Kidney (tissue), 22 donors: ENCODE results near the gene DST. TPM values are rescaled to one million over a fixed set of nuclear protein-coding genes. Genes with fewer than 3 reads are reported as not detected.

Source experiments
- DNase-seq, 5 donors: peaks; one replicate each; pipeline ENCODE4 v3.0.0-alpha.2; 2013 to 2020
- FAIRE-seq: peaks from 2 replicates; lab custom pipeline; 2012; peaks lifted over from hg19 to GRCh38; lab: Jason Lieb, UNC
- H3K27ac ChIP-seq, 2 donors: one replicate each; pipeline ENCODE4 v1.7.0; 2013; ENCODE audit warnings: low read depth in 2 of 2, low read length in 2 of 2, inconsistent platforms in 1 of 2
- H3K27me3 ChIP-seq: one replicate; pipeline ENCODE4 v1.7.1; 2013; ENCODE audit warnings: low read length, inconsistent platforms; ENCODE audit not compliant: control insufficient read depth, insufficient read depth
- H3K36me3 ChIP-seq, 3 donors: one replicate each; pipeline versions ENCODE4 v1.7.0 to v1.7.1; 2013; ENCODE audit warnings: low read length in 3 of 3, control low read depth in 1 of 3, inconsistent platforms in 1 of 3; ENCODE audit not compliant: insufficient read depth in 3 of 3, control insufficient read depth in 2 of 3
- H3K4me1 ChIP-seq, 3 donors: one replicate each; pipeline versions ENCODE4 v1.7.0 to v1.7.1; 2013; ENCODE audit warnings: low read length in 3 of 3, inconsistent platforms in 1 of 3, low read depth in 1 of 3; ENCODE audit not compliant: control insufficient read depth in 2 of 3, insufficient read depth in 2 of 3
- H3K4me3 ChIP-seq, 3 donors: one replicate each; pipeline versions ENCODE4 v1.7.0 to v1.8.1; 2013; ENCODE audit warnings: low read length in 3 of 3, control low read depth in 1 of 3, inconsistent platforms in 1 of 3
- H3K9ac ChIP-seq, 3 donors: one replicate each; pipeline versions ENCODE4 v1.7.0 to v1.7.1; 2013; ENCODE audit warnings: low read length in 3 of 3, control low read depth in 1 of 3, inconsistent platforms in 1 of 3
- H3K9me3 ChIP-seq, 3 donors: one replicate each; pipeline versions ENCODE4 v1.7.0 to v1.7.1; 2013; ENCODE audit warnings: low read length in 3 of 3, control low read depth in 1 of 3, inconsistent platforms in 1 of 3; ENCODE audit not compliant: control insufficient read depth in 2 of 3, insufficient read depth in 1 of 3
- CTCF ChIP-seq: IDR thresholded peaks from 3 replicates; pipeline ENCODE4 v1.5.1; 2012; ENCODE audit warnings: mild to moderate bottlenecking, moderate library complexity, borderline replicate concordance; ENCODE audit not compliant: insufficient read depth; ENCODE audit errors: extremely low read depth
- intact Hi-C: fragments of 100-400 bp; cut with DNase I; formaldehyde crosslinking; loops from one replicate; pipeline ENCODE4 v1.11.1; 2022
- long read RNA-seq, 10 donors: library from polyadenylated mRNA in 1 of 10; unstranded in 1 of 10; transcript quantifications; one replicate each; pipeline ENCODE4 v2.0.0 and lab custom pipeline, GENCODE V29; 2021 to 2026
- polyA plus RNA-seq: library from polyadenylated mRNA; stranded (reverse); fragments of 350-450 nt; fragmentation: Illumina TruSeq; extraction: RNeasy Lipid Tissue Mini Kit (QIAGEN cat#74804); gene quantifications from one replicate; pipeline ENCODE4 v1.2.3, GENCODE V29; 2014; ENCODE audit warnings: low read depth, low replicate concordance; ENCODE audit not compliant: insufficient read depth
- total RNA-seq: library from RNA; stranded (reverse); fragmentation: NEBNext Ultra II Directional; extraction: Animal tissue kit (Norgen Biotek cat#: 25700); gene quantifications from one replicate; pipeline ENCODE4 v1.2.1, GENCODE V29; 2021
- donor health status: control.
- donor health status: control.
- donor health status: control.
- donor health status: control.
- donor health status: control.
- donor health status: DM: yes; HTN: yes; CAD: no.
- donor health status: Normal renal cell carcinoma (clear cell type).

DST gene
- total RNA-seq (259 TPM), polyA plus RNA-seq (68.2 TPM)
- long read RNA-seq, donor 1, partial matches to known transcripts, result 0 of 6 reads
- long read RNA-seq, donor 1, other reads (novel, unspliced or antisense), result 0 of 6 reads
- long read RNA-seq, donor 2, full-length matches to known transcripts, result 9 of 9 reads
- long read RNA-seq, donor 2, partial matches to known transcripts, result 0 of 9 reads
- long read RNA-seq, donor 2, other reads (novel, unspliced or antisense), result 0 of 9 reads
- long read RNA-seq, donor 3, partial matches to known transcripts, result 0 of 7 reads
- long read RNA-seq, donor 3, other reads (novel, unspliced or antisense), result 0 of 7 reads
- long read RNA-seq, donor 4, partial matches to known transcripts, result 6 of 8 reads
- long read RNA-seq, donor 4, other reads (novel, unspliced or antisense), result 0 of 8 reads
- long read RNA-seq, donor 5, result 0 reads
- long read RNA-seq, donor 6, partial matches to known transcripts, result 0 of 5 reads
- long read RNA-seq, donor 6, other reads (novel, unspliced or antisense), result 0 of 5 reads
- long read RNA-seq, donor 7, partial matches to known transcripts, result 25 of 31 reads
- long read RNA-seq, donor 7, other reads (novel, unspliced or antisense), result 5 of 31 reads
- long read RNA-seq, donor 8, full-length matches to known transcripts, result 10 of 10 reads
- long read RNA-seq, donor 8, partial matches to known transcripts, result 0 of 10 reads
- long read RNA-seq, donor 8, other reads (novel, unspliced or antisense), result 0 of 10 reads
- long read RNA-seq, donor 9, partial matches to known transcripts, result 0 of 7 reads
- long read RNA-seq, donor 9, other reads (novel, unspliced or antisense), result 0 of 7 reads
- long read RNA-seq, donor 10, partial matches to known transcripts, result 0 of 10 reads
- long read RNA-seq, donor 10, other reads (novel, unspliced or antisense), result 0 of 10 reads

GRCh38 chr6:56642366-56643261, at the start of gene DST:
DST (minus strand) TSS chr6:56642889.
- no peak within 1 kb of the TSS for H3K27ac ChIP-seq
- no peaks in the 10 kb centered on the region for H3K9me3 ChIP-seq
- no peaks in the 10 kb centered on the region for H3K4me1 ChIP-seq
- H3K9ac ChIP-seq, result no peak within 1 kb of the TSS
- FAIRE-seq (no peak), DNase-seq (no peak)
- peaks cover 0 to 9% (median 3%) of the 10 kb centered on the region in 3 donors for H3K36me3 ChIP-seq
- no peak for TF ChIP-seq CTCF
- H3K27me3 ChIP-seq, result no peaks in the 10 kb centered on the region
- intact Hi-C loops, result no loop called here
- no peak within 1 kb of the TSS for H3K4me3 ChIP-seq

- peak overlapping the region in 2 of 3 donors; percentile 53 to 60 for H3K4me3 ChIP-seq
- no peak for TF ChIP-seq CTCF
- peak overlapping the region in 1 of 3 donors; percentile 25 for H3K9ac ChIP-seq
- peaks cover 0 to 3% (median 0%) of the 10 kb centered on the region in 3 donors for H3K4me1 ChIP-seq
- peak overlapping the region in 1 of 2 donors; percentile 79 for H3K27ac ChIP-seq
- intact Hi-C loops, result loop anchor here (10.0 kb wide), 1 partner anchor 57 kb away; no protein-coding TSS in a partner anchor
- H3K27me3 ChIP-seq, result no peaks in the 10 kb centered on the region
- H3K9me3 ChIP-seq, result no peaks in the 10 kb centered on the region
- DNase-seq (no peak), FAIRE-seq (no peak)
- no peaks in the 10 kb centered on the region for H3K36me3 ChIP-seq
Measured at GRCh38 chr6:56691814-56692213, 49.1 kb upstream of the DST start.

- H3K4me1 ChIP-seq, result peaks cover 0 to 3% (median 0%) of the 10 kb centered on the region in 3 donors
- intact Hi-C loops, result loop anchor here (10.0 kb wide), 1 partner anchor 56 kb away; no protein-coding TSS in a partner anchor
- no peaks in the 10 kb centered on the region for H3K36me3 ChIP-seq
- FAIRE-seq, result no peak
- no peak for DNase-seq
- H3K27ac ChIP-seq, result peak overlapping the region in 1 of 2 donors; percentile 50
- TF ChIP-seq CTCF, result no peak
- no peaks in the 10 kb centered on the region for H3K27me3 ChIP-seq
- H3K9me3 ChIP-seq, result no peaks in the 10 kb centered on the region
- no peak overlapping the region for H3K9ac ChIP-seq
- H3K4me3 ChIP-seq, result peak overlapping the region in 2 of 3 donors; percentile 53 to 60
Measured at GRCh38 chr6:56691286-56691595, 48.6 kb upstream of the DST start.
